Heart left ventricle (tissue), 13 donors: Measurements from ENCODE around the gene IFI30.

Experiments
- POLR2A ChIP-seq, 2 donors: fragments of 450-650 bp; IDR thresholded peaks; one replicate each; pipeline ENCODE4 v1.6.1; 2017; ENCODE audit warnings: antibody characterized with exemption in 2 of 2, mild to moderate bottlenecking in 2 of 2, moderate library complexity in 2 of 2
- TF ChIP-seq, protein P1 (sequence below), 12 donors: fragments of 200-600 bp; sonication (generic) in 4 of 12; IDR thresholded peaks; one replicate each; pipeline versions ENCODE4 v1.5.0 to v1.8.0; 2018 to 2022; ENCODE audit warnings: antibody characterized with exemption in 12 of 12, mild to moderate bottlenecking in 5 of 12
- donor health status: ischemic (EF 13 %, LVEDD 7.1; RV severe dilation, severe dysfunction).
- donor health status: DM: no; HTN: yes; CAD: no.
- donor health status: DM: no; HTN: no; CAD: no.
- donor health status: ischemic (EF 25% LVEDD 6.9; RV normal size, moderate dysfunction).
- donor health status: ischemic (EF 25% LVEDD 5.7; RV mildly dilated, moderate dysfunction).
- donor health status: ischemic (EF 35%, LVEDD 5.7; RV mildly dilated, moderate dysfunction).
- donor health status: nonischemic (EF 11% LVEDD 7.7; RV severe dilation, severe dysfunction).
- donor health status: DM: yes; HTN: yes; CAD: no.
- donor health status: PGD.
- donor health status: ischemic (EF 29% LVEDD 5.4; RV normal size, mild dysfunction).
- donor health status: nonischemic (EF 23%, LVEDD 6.1; RV moderate dilation, normal function).

DNA sequence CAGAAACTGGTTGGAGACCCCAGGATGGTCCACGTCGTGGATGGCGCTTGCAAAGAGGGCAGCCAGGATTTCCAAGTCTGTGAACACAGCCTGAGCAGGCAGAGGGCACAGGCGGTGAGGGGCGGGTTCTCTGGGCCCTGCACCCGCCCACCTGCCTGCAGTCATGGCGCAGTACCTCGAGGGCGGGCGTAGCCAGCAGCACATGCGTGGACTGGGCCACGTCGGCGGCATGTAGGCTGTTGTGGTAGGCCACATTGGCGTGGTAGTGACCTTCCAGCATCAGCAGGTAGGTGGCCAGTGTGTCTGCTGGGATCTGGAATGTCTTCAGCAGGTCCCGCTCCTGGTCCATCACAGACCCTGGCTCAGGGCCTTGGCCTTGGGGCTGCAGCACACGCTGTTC lies 44.5 kb downstream of the IFI30 start:
- TF ChIP-seq, protein P1, sequence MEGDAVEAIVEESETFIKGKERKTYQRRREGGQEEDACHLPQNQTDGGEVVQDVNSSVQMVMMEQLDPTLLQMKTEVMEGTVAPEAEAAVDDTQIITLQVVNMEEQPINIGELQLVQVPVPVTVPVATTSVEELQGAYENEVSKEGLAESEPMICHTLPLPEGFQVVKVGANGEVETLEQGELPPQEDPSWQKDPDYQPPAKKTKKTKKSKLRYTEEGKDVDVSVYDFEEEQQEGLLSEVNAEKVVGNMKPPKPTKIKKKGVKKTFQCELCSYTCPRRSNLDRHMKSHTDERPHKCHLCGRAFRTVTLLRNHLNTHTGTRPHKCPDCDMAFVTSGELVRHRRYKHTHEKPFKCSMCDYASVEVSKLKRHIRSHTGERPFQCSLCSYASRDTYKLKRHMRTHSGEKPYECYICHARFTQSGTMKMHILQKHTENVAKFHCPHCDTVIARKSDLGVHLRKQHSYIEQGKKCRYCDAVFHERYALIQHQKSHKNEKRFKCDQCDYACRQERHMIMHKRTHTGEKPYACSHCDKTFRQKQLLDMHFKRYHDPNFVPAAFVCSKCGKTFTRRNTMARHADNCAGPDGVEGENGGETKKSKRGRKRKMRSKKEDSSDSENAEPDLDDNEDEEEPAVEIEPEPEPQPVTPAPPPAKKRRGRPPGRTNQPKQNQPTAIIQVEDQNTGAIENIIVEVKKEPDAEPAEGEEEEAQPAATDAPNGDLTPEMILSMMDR (IDR thresholded peaks at IDR 0.05) = no peak
- no peak for TF ChIP-seq POLR2A (IDR thresholded peaks at IDR 0.05)
